GM19238 (cell line): ENCODE data around the gene BPIFB2.

Experiments used
- DNase-seq: peaks from one replicate; pipeline ENCODE4 v3.0.0; 2011; ENCODE audit warnings: low spot score; ENCODE audit not compliant: insufficient read length

BPIFB2 gene

GRCh38 chr20:33020278-33021161 lies 13.0 kb downstream of the BPIFB2 start:
- no peak for DNase-seq

- no peak for DNase-seq
Measured at GRCh38 chr20:33021879-33022278, 14.4 kb downstream of the BPIFB2 start.

- DNase-seq = no peak
Measured at GRCh38 chr20:33022289-33022688, 14.8 kb downstream of the BPIFB2 start.

GRCh38 chr20:33022694-33023438 lies 15.4 kb downstream of the BPIFB2 start:
- DNase-seq = no peak

GRCh38 chr20:33023439-33024242 lies 16.1 kb downstream of the BPIFB2 start:
- no peak for DNase-seq

- DNase-seq = no peak
Measured at GRCh38 chr20:33024243-33024560, 16.7 kb downstream of the BPIFB2 start.

GRCh38 chr20:33024609-33025317 lies 17.3 kb downstream of the BPIFB2 start:
- DNase-seq = no peak

- DNase-seq = no peak
Measured at GRCh38 chr20:33025318-33025876, 17.9 kb downstream of the BPIFB2 start.

- DNase-seq = no peak
Measured at GRCh38 chr20:33026072-33026778, 18.7 kb downstream of the BPIFB2 start.

GRCh38 chr20:33026779-33027759 lies 19.6 kb downstream of the BPIFB2 start:
- no peak for DNase-seq

- DNase-seq = no peak
Measured at GRCh38 chr20:33027769-33028751, 20.6 kb downstream of the BPIFB2 start.

- DNase-seq = no peak
Measured at GRCh38 chr20:33028875-33029274, 21.4 kb downstream of the BPIFB2 start.

- no peak for DNase-seq
Measured at GRCh38 chr20:33030076-33030475, 22.6 kb downstream of the BPIFB2 start.

GRCh38 chr20:33030569-33030968 lies 23.1 kb downstream of the BPIFB2 start:
- no peak for DNase-seq

GRCh38 chr20:33031531-33031930 lies 24.0 kb downstream of the BPIFB2 start, which contains the start of gene BPIFB6:
Gene BPIFB6 (plus strand): TSS chr20:33031648. CDS start chr20:33031648, 0 bp downstream.
- DNase-seq = no peak

GRCh38 chr20:33032555-33032954 lies 25.1 kb downstream of the BPIFB2 start:
- no peak for DNase-seq

- no peak for DNase-seq
Measured at GRCh38 chr20:33033381-33033780, 25.9 kb downstream of the BPIFB2 start.

- DNase-seq = no peak
Measured at GRCh38 chr20:33034115-33034514, 26.6 kb downstream of the BPIFB2 start.
